Ishikawa (cell line): ENCODE measurements around the gene NUDT15.

Experiments used
- CEBPB ChIP-seq: IDR thresholded peaks from 2 replicates; pipeline ENCODE4 v1.6.1; 2012
- CREB1 ChIP-seq: IDR thresholded peaks from 2 replicates; pipeline ENCODE4 v1.6.1; 2012; ENCODE audit warnings: low read depth
- EGR1 ChIP-seq: IDR thresholded peaks from 2 replicates; pipeline ENCODE4 v1.6.1; 2012
- EP300 ChIP-seq: IDR thresholded peaks from 2 replicates; pipeline ENCODE4 v1.6.1; 2012; ENCODE audit warnings: borderline replicate concordance
- FOXM1 ChIP-seq: IDR thresholded peaks from 2 replicates; pipeline ENCODE4 v1.6.1; 2012; ENCODE audit warnings: low read depth, borderline replicate concordance
- NFIC ChIP-seq: IDR thresholded peaks from 2 replicates; pipeline ENCODE4 v1.6.1; 2012
- RAD21 ChIP-seq: IDR thresholded peaks from 2 replicates; pipeline ENCODE4 v1.6.1; 2012; ENCODE audit warnings: low read depth
- TAF1 ChIP-seq: IDR thresholded peaks from 2 replicates; pipeline ENCODE4 v1.6.1; 2012; ENCODE audit warnings: low read depth, mild to moderate bottlenecking
- TCF12 ChIP-seq: IDR thresholded peaks from 2 replicates; pipeline ENCODE4 v1.6.1; 2012; ENCODE audit warnings: low read depth
- TEAD4 ChIP-seq: IDR thresholded peaks from 2 replicates; pipeline ENCODE4 v1.6.1; 2012
- YY1 ChIP-seq: IDR thresholded peaks from 2 replicates; pipeline ENCODE4 v1.6.1; 2012; ENCODE audit warnings: low read depth
- ZBTB7A ChIP-seq: IDR thresholded peaks from 2 replicates; pipeline ENCODE4 v1.6.1; 2012; ENCODE audit warnings: low read depth
- TF ChIP-seq, protein P1 (sequence below): IDR thresholded peaks from 2 replicates; pipeline ENCODE4 v1.6.1; 2012; ENCODE audit warnings: low read depth, mild to moderate bottlenecking
- TF ChIP-seq, protein P2 (sequence below): IDR thresholded peaks from 2 replicates; pipeline ENCODE4 v1.6.1; 2012
- TF ChIP-seq, protein P3 (sequence below): IDR thresholded peaks from 2 replicates; pipeline ENCODE4 v1.6.1; 2012

The NUDT15 gene

DNA sequence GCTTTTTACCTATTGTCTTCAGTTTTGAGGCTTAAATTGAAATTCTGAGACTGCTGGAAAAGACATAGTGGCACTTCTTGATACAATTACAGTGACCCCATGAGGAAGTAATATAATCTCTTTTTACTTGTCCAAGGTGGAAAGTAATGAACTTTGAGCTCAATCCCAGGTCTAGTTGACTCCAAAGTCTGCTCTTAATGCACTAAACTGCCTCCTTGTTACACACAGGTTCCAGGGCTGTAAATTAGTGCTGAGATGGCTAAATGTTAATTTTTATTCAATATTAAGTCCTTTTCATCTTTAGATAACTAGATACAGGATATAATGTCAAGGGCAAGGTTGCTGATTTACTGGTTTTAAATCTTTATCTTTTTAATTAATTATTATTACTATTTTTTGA, 2.5 kb downstream of the NUDT15 start:
- TF ChIP-seq TAF1, result no peak
- no peak for TF ChIP-seq CEBPB
- TF ChIP-seq EGR1, result no peak
- no peak for TF ChIP-seq RAD21
- no peak for TF ChIP-seq ZBTB7A
- no peak for TF ChIP-seq FOXM1
- no peak for TF ChIP-seq TEAD4
- TF ChIP-seq, protein P1, sequence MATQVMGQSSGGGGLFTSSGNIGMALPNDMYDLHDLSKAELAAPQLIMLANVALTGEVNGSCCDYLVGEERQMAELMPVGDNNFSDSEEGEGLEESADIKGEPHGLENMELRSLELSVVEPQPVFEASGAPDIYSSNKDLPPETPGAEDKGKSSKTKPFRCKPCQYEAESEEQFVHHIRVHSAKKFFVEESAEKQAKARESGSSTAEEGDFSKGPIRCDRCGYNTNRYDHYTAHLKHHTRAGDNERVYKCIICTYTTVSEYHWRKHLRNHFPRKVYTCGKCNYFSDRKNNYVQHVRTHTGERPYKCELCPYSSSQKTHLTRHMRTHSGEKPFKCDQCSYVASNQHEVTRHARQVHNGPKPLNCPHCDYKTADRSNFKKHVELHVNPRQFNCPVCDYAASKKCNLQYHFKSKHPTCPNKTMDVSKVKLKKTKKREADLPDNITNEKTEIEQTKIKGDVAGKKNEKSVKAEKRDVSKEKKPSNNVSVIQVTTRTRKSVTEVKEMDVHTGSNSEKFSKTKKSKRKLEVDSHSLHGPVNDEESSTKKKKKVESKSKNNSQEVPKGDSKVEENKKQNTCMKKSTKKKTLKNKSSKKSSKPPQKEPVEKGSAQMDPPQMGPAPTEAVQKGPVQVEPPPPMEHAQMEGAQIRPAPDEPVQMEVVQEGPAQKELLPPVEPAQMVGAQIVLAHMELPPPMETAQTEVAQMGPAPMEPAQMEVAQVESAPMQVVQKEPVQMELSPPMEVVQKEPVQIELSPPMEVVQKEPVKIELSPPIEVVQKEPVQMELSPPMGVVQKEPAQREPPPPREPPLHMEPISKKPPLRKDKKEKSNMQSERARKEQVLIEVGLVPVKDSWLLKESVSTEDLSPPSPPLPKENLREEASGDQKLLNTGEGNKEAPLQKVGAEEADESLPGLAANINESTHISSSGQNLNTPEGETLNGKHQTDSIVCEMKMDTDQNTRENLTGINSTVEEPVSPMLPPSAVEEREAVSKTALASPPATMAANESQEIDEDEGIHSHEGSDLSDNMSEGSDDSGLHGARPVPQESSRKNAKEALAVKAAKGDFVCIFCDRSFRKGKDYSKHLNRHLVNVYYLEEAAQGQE, result no peak
- TF ChIP-seq NFIC, result no peak
- TF ChIP-seq, protein P2, sequence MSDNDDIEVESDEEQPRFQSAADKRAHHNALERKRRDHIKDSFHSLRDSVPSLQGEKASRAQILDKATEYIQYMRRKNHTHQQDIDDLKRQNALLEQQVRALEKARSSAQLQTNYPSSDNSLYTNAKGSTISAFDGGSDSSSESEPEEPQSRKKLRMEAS, result no peak
- TF ChIP-seq YY1, result no peak
- TF ChIP-seq CREB1, result no peak
- TF ChIP-seq, protein P3, sequence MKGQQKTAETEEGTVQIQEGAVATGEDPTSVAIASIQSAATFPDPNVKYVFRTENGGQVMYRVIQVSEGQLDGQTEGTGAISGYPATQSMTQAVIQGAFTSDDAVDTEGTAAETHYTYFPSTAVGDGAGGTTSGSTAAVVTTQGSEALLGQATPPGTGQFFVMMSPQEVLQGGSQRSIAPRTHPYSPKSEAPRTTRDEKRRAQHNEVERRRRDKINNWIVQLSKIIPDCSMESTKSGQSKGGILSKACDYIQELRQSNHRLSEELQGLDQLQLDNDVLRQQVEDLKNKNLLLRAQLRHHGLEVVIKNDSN, result no peak
- TF ChIP-seq TCF12, result no peak
- no peak for TF ChIP-seq EP300

DNA sequence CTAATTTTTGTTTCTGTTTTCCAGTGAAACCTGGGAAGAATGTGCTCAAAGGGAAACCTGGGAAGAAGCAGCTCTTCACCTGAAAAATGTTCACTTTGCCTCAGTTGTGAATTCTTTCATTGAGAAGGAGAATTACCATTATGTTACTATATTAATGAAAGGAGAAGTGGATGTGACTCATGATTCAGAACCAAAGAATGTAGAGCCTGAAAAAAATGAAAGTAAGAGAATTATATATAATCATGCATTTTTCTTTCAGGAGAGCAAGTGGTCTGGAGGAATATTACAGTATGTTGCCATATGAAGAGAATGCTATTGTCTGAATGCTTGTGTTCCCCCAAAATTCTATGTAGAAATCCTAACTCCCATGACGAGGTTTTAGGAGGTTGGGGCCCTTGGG, 3.4 kb downstream of the NUDT15 start:
- TF ChIP-seq TAF1 (no peak), CEBPB (no peak), CREB1 (no peak), TEAD4 (no peak), EGR1 (no peak), TCF12 (no peak), ZBTB7A (no peak), FOXM1 (no peak), NFIC (no peak), RAD21 (no peak), EP300 (no peak), YY1 (no peak)
- TF ChIP-seq, protein P3, result no peak
- TF ChIP-seq, protein P2, result no peak
- TF ChIP-seq, protein P1, result no peak

DNA sequence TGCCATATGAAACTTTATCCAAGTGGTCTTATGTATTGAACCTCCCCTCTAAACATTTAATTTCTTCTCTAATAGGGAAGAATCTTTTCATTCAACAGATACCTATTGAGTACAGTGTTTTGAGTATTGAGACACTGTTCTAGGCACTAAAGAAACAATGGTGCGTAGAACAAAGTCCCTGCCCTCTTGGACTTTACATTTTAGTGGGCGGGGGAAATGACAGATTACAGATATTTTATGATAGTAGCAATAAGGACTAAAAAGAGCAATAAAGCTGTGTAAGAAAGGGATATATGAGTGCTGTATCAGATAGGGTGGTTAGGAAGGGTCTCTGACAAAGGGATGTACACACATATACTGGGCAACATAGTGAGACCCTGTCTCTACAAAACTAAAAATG, 5.4 kb downstream of the NUDT15 start:
- TF ChIP-seq EGR1 (no peak), YY1 (no peak), FOXM1 (no peak), ZBTB7A (no peak), NFIC (no peak), TAF1 (no peak), CREB1 (no peak), TCF12 (no peak), TEAD4 (no peak), RAD21 (no peak), EP300 (no peak), CEBPB (no peak)
- TF ChIP-seq, protein P1, result no peak
- TF ChIP-seq, protein P3, result no peak
- TF ChIP-seq, protein P2, result no peak
